ENCODE results near the gene MPDZ. TPM values are rescaled to one million over a fixed set of nuclear protein-coding genes. Genes with fewer than 3 reads are reported as not detected.

MPDZ gene
- total and polyA plus RNA-seq, 2 of the 4 experiments (the other 2 are of a cell fraction), result 18.8 to 39.3 TPM

- H3K27ac ChIP-seq (ENCODE audit: insufficient read depth, low read length), result no peak overlapping the region
- no peak for TF ChIP-seq FOS (IDR thresholded peaks at IDR 0.05; ENCODE audit: low read depth, low read length)
- TF ChIP-seq, protein P1, sequence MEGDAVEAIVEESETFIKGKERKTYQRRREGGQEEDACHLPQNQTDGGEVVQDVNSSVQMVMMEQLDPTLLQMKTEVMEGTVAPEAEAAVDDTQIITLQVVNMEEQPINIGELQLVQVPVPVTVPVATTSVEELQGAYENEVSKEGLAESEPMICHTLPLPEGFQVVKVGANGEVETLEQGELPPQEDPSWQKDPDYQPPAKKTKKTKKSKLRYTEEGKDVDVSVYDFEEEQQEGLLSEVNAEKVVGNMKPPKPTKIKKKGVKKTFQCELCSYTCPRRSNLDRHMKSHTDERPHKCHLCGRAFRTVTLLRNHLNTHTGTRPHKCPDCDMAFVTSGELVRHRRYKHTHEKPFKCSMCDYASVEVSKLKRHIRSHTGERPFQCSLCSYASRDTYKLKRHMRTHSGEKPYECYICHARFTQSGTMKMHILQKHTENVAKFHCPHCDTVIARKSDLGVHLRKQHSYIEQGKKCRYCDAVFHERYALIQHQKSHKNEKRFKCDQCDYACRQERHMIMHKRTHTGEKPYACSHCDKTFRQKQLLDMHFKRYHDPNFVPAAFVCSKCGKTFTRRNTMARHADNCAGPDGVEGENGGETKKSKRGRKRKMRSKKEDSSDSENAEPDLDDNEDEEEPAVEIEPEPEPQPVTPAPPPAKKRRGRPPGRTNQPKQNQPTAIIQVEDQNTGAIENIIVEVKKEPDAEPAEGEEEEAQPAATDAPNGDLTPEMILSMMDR (conservative IDR thresholded peaks at IDR 0.05; ENCODE audit: low read depth, low read length), result no peak
- TF ChIP-seq POLR2A (IDR thresholded peaks at IDR 0.05; ENCODE audit: low read depth, low read length), result no peak
- TF ChIP-seq SMC3 (IDR thresholded peaks at IDR 0.05; ENCODE audit: low read depth, low read length), result no peak
- no peak for TF ChIP-seq RAD21 (IDR thresholded peaks at IDR 0.05; ENCODE audit: low read length)
- TF ChIP-seq NFE2L2 (IDR thresholded peaks at IDR 0.05; ENCODE audit: low read depth, low read length), result no peak
- H3K23ac ChIP-seq (ENCODE audit: low read depth, low read length), result no peak overlapping the region
- H3K36me3 ChIP-seq (ENCODE audit: control insufficient read depth, insufficient read depth, low read length), result peaks cover 7% of the 10 kb centered on the region; the same call in 1 of the 2 replicates
- no peaks in the 10 kb centered on the region; a peak in 1 of 4 replicates for H3K79me1 ChIP-seq (ENCODE audit: low read depth in 1 of 2, low read length in 2 of 2)
- H2BK5ac ChIP-seq (ENCODE audit: low read depth, low read length, poor library complexity, severe bottlenecking), result no peak overlapping the region
- no peak overlapping the region for H2AK9ac ChIP-seq (replicated peaks; ENCODE audit: low read depth, low read length, poor library complexity)
- intact Hi-C loops (cut with micrococcal nuclease), result no loop called here
- in situ Hi-C loops (cut with MboI; ENCODE audit: low sequenced_read_pairs), result no loop called here
- H4K8ac ChIP-seq (ENCODE audit: low read depth in 2 of 2, low read length in 2 of 2), result no peak overlapping the region
- no peak overlapping the region for H3K9ac ChIP-seq (ENCODE audit: low read depth, low read length)
- dilution Hi-C loops (cut with HindIII; ENCODE audit: low sequenced_read_pairs, unreplicated experiment), result no loop called here
- H3K4me3 ChIP-seq (ENCODE audit: insufficient read depth, low read depth, low read length), result no peak overlapping the region
- H2AFZ ChIP-seq (replicated peaks; ENCODE audit: low read length, poor library complexity), result no peak overlapping the region
- H4K91ac ChIP-seq (ENCODE audit: insufficient read depth, low read depth, low read length), result no peak overlapping the region
- no peak overlapping the region for H2AK5ac ChIP-seq (ENCODE audit: low read depth, low read length)
- ChIA-PET POLR2A (ENCODE audit: unreplicated experiment) (no interaction called here), CTCF (interaction anchor here (1.2 kb wide), 1 partner anchor 200 kb away, joined by 3 read pairs; no protein-coding TSS in a partner anchor)
- H3K14ac ChIP-seq (replicated peaks; ENCODE audit: low read depth, low read length), result no peak overlapping the region
- H3K27me3 ChIP-seq (ENCODE audit: control insufficient read depth, insufficient read depth, low read length), result no peaks in the 10 kb centered on the region
- no peak overlapping the region for H2BK15ac ChIP-seq (ENCODE audit: low read depth, low read length)
- no peak overlapping the region for H3K4me2 ChIP-seq (ENCODE audit: low read depth, low read length)
- ATAC-seq (ENCODE audit: low read depth) (no peak), DNase-seq (no peak)
- H2BK120ac ChIP-seq (ENCODE audit: low read depth, low read length), result no peak overlapping the region
- H3K4me1 ChIP-seq (ENCODE audit: control insufficient read depth, insufficient read depth, low read length), result peaks cover 1% of the 10 kb centered on the region; the same call in 1 of the 2 replicates
- no peak overlapping the region for H4K5ac ChIP-seq (ENCODE audit: low read depth, low read length)
- H4K20me1 ChIP-seq (ENCODE audit: insufficient read depth, low read length), result no peaks in the 10 kb centered on the region
- no peak overlapping the region for H3K18ac ChIP-seq (ENCODE audit: low read depth, low read length)
- WGBS, 2 experiments (ENCODE audit: extremely low coverage in 2 of 2, insufficient read length in 1 of 2), result no CpG with 5 or more reads among the region's 1 CpG
- H3K9me3 ChIP-seq (ENCODE audit: control insufficient read depth, insufficient read depth, low read length), result no peaks in the 10 kb centered on the region
- no peak overlapping the region for H3K56ac ChIP-seq (ENCODE audit: extremely low read depth, insufficient read depth, low read length)
- BruUV-seq (replicated peaks), result no TSS peak
- peaks cover 3% of the 10 kb centered on the region; the same call in 1 of the 2 replicates for H3K9me1 ChIP-seq (ENCODE audit: insufficient read depth, low read length)
- H2BK20ac ChIP-seq (ENCODE audit: low read depth, low read length), result no peak overlapping the region
- H3K4ac ChIP-seq (ENCODE audit: low read depth, low read length), result no peak overlapping the region
These were observed 128.0 kb downstream of the MPDZ start for GRCh38 chr9:13151489-13151888.
